Vagina (tissue), 2 donors: ENCODE results near the gene RPS6KA2. TPM values are rescaled to one million over a fixed set of nuclear protein-coding genes. Genes with fewer than 3 reads are reported as not detected.

Experiments
- DNase-seq, 2 donors: peaks; one replicate each; pipeline ENCODE4 v3.0.0-alpha.2; 2017; ENCODE audit errors: extremely low spot score in 2 of 2
- H3K27ac ChIP-seq: fragments of 200-600 bp; sonication (generic); one replicate; pipeline ENCODE4 v1.5.1; 2019
- H3K27me3 ChIP-seq: fragments of 200-600 bp; sonication (generic); one replicate; pipeline ENCODE4 v1.5.1; 2019
- H3K36me3 ChIP-seq, 2 donors: fragments of 200-600 bp; sonication (generic); one replicate each; pipeline ENCODE4 v1.5.1; 2017 to 2019
- H3K4me1 ChIP-seq: fragments of 200-600 bp; sonication (generic); one replicate; pipeline ENCODE4 v1.5.1; 2019
- H3K4me3 ChIP-seq, 2 donors: fragments of 200-600 bp; sonication (generic); 1 replicate in 1 of 2; 2 replicates in 1 of 2; pipeline ENCODE4 v1.5.1; 2016 to 2019
- H3K9me3 ChIP-seq: fragments of 200-600 bp; sonication (generic); one replicate; pipeline ENCODE4 v1.5.1; 2019
- POLR2A ChIP-seq, 2 donors: fragments of 450-650 bp; IDR thresholded peaks; one replicate each; pipeline ENCODE4 v1.6.1; 2017; ENCODE audit warnings: antibody characterized with exemption in 2 of 2, mild to moderate bottlenecking in 2 of 2, moderate library complexity in 2 of 2
- POLR2AphosphoS5 ChIP-seq, 2 donors: sonication (generic); formaldehyde crosslinking; IDR thresholded peaks; one replicate each; pipeline ENCODE4 v1.9.0; 2017; ENCODE audit warnings: antibody characterized with exemption in 2 of 2, mild to moderate bottlenecking in 2 of 2, low read depth in 1 of 2; ENCODE audit not compliant: insufficient read depth in 1 of 2
- intact Hi-C: fragments of 100-400 bp; cut with DNase I; formaldehyde crosslinking; loops from one replicate; pipeline ENCODE4 v1.15.1; 2023
- total RNA-seq: library from RNA; depleted of rRNA; stranded (reverse); fragments of >200 nt; gene quantifications from one replicate; pipeline ENCODE4 v1.2.3, GENCODE V29; 2016
- TF ChIP-seq, protein P1 (sequence below), 3 experiments: fragments of 450-650 bp in 2 of 3; fragments of 200-600 bp in 1 of 3; sonication (generic) in 1 of 3; IDR thresholded peaks; one replicate each; pipeline ENCODE4 v1.5.1; 2017 to 2019; ENCODE audit warnings: antibody characterized with exemption in 3 of 3, mild to moderate bottlenecking in 2 of 3, moderate library complexity in 2 of 3

Gene RPS6KA2
- total RNA-seq, 1 donor from 2014 or later = 65.1 TPM

DNA sequence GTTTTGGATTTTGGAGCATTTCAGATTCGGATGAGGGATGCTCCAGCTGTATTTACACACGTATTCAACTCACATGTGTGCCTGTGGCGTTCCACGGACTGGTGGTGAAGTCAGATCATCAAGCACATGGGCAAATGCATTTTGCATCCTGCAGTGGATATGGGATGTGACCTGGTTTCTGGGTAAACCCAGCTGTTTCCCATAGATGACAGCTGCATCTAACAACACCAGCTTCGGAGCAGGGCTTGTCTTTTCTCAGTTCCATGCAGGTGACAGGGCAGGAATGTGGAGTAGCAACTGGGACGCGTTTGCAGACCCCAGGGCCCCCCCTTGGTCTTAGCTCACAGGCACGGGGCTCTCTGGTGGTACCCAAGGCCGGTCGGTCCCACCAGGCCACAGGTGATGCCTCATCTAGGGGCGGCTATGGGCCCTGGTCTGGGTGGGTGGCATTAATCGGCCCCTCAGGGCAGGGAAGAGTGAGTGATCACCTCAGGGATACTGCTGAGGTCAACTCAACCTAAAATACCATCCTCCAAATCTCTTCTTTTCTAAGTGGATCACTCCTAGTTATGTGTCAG lies 123.8 kb downstream of the RPS6KA2 start:
- no peak for DNase-seq
- Histone ChIP-seq H3K4me1 (peaks cover 13% of the 10 kb centered on the region), H3K36me3 (peaks cover 0 to 30% of the 10 kb centered on the region in 2 donors), H3K4me3 (no peak overlapping the region), H3K27me3 (no peaks in the 10 kb centered on the region), H3K27ac (no peak overlapping the region), H3K9me3 (no peaks in the 10 kb centered on the region)
- TF ChIP-seq POLR2A (IDR thresholded peaks at IDR 0.05) = no peak
- intact Hi-C loops = no loop called here

DNA sequence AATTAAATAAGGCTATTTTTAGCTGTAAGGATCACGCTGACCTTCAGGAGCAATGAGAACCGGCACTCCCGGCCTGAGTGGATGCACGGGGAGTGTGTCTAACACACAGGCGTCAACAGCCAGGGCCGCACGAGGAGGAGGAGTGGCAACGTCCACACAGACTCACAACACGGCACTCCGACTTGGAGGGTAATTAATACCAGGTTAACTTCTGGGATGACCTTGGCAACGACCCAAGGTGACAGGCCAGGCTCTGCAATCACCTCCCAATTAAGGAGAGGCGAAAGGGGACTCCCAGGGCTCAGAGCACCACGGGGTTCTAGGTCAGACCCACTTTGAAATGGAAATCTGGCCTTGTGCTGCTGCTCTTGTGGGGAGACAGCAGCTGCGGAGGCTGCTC lies 124.6 kb downstream of the RPS6KA2 start:
- H3K4me1 ChIP-seq = peaks cover 13% of the 10 kb centered on the region
- intact Hi-C loops = no loop called here
- H3K36me3 ChIP-seq = peaks cover 0 to 24% of the 10 kb centered on the region in 2 donors
- no peaks in the 10 kb centered on the region for H3K27me3 ChIP-seq
- no peak overlapping the region for H3K4me3 ChIP-seq
- no peak overlapping the region for H3K27ac ChIP-seq
- TF ChIP-seq POLR2A (IDR thresholded peaks at IDR 0.05) (no peak), POLR2AphosphoS5 (IDR thresholded peaks at IDR 0.05; ENCODE audit: insufficient read depth in 1 of 2, low read depth in 1 of 2) (peak in 1 of 2 donors; percentile 31)
- DNase-seq = no peak
- H3K9me3 ChIP-seq = no peaks in the 10 kb centered on the region

DNA sequence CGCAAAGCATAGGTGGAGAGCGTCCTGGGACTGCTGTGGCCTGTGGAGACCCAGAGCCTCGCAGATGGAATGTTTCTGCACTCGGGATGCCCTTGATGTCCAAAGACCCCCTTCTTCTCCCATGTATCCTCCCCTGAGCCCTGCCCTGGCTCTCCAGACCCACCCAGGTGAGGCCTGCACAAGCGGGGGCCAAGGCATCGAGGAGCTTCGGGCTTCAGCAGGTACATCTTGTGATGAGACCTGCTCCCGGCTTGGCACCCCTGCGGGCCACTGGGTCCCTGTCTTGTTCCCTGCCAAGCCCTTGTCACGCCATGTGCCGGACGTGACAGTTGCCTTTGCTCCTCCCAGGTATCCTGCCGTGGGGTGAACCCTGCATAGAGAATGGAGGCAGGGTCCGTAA lies 125.8 kb downstream of the RPS6KA2 start:
- Histone ChIP-seq H3K4me1 (peaks cover 13% of the 10 kb centered on the region), H3K36me3 (peaks cover 0 to 24% of the 10 kb centered on the region in 2 donors), H3K27me3 (no peaks in the 10 kb centered on the region), H3K27ac (no peak overlapping the region), H3K4me3 (no peak overlapping the region), H3K9me3 (no peaks in the 10 kb centered on the region)
- DNase-seq = no peak
- TF ChIP-seq POLR2AphosphoS5 (IDR thresholded peaks at IDR 0.05; ENCODE audit: insufficient read depth in 1 of 2, low read depth in 1 of 2) (no peak), POLR2A (IDR thresholded peaks at IDR 0.05) (no peak)
- TF ChIP-seq, protein P1, sequence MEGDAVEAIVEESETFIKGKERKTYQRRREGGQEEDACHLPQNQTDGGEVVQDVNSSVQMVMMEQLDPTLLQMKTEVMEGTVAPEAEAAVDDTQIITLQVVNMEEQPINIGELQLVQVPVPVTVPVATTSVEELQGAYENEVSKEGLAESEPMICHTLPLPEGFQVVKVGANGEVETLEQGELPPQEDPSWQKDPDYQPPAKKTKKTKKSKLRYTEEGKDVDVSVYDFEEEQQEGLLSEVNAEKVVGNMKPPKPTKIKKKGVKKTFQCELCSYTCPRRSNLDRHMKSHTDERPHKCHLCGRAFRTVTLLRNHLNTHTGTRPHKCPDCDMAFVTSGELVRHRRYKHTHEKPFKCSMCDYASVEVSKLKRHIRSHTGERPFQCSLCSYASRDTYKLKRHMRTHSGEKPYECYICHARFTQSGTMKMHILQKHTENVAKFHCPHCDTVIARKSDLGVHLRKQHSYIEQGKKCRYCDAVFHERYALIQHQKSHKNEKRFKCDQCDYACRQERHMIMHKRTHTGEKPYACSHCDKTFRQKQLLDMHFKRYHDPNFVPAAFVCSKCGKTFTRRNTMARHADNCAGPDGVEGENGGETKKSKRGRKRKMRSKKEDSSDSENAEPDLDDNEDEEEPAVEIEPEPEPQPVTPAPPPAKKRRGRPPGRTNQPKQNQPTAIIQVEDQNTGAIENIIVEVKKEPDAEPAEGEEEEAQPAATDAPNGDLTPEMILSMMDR (IDR thresholded peaks at IDR 0.05) = no peak
- intact Hi-C loops = no loop called here

DNA sequence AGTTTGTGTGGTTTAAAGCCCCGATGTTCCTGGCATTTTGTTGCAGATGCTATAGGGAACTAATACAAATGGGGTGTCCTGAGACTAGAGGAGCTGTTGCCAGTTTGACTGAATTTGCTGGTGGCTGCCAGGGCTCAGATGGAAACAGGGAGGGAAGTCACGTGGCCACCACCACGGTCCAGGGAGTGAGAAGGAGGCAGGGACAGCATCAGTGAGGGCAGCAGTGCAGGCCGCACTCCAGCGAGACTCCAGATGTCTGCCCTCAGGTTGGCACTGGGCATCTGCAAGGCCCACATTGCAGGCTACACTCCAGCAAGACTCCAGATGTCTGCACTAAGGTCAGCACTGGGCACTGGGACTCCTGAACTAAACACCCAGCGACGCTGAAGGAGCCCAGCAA lies 126.8 kb downstream of the RPS6KA2 start:
- DNase-seq = no peak
- H3K4me3 ChIP-seq = no peak overlapping the region
- TF ChIP-seq POLR2A (IDR thresholded peaks at IDR 0.05) (no peak), POLR2AphosphoS5 (IDR thresholded peaks at IDR 0.05; ENCODE audit: insufficient read depth in 1 of 2, low read depth in 1 of 2) (no peak)
- TF ChIP-seq, protein P1 (IDR thresholded peaks at IDR 0.05) = no peak
- no peaks in the 10 kb centered on the region for H3K9me3 ChIP-seq
- H3K27ac ChIP-seq = no peak overlapping the region
- peaks cover 0 to 31% of the 10 kb centered on the region in 2 donors for H3K36me3 ChIP-seq
- intact Hi-C loops = no loop called here
- H3K27me3 ChIP-seq = no peaks in the 10 kb centered on the region
- peaks cover 13% of the 10 kb centered on the region for H3K4me1 ChIP-seq

DNA sequence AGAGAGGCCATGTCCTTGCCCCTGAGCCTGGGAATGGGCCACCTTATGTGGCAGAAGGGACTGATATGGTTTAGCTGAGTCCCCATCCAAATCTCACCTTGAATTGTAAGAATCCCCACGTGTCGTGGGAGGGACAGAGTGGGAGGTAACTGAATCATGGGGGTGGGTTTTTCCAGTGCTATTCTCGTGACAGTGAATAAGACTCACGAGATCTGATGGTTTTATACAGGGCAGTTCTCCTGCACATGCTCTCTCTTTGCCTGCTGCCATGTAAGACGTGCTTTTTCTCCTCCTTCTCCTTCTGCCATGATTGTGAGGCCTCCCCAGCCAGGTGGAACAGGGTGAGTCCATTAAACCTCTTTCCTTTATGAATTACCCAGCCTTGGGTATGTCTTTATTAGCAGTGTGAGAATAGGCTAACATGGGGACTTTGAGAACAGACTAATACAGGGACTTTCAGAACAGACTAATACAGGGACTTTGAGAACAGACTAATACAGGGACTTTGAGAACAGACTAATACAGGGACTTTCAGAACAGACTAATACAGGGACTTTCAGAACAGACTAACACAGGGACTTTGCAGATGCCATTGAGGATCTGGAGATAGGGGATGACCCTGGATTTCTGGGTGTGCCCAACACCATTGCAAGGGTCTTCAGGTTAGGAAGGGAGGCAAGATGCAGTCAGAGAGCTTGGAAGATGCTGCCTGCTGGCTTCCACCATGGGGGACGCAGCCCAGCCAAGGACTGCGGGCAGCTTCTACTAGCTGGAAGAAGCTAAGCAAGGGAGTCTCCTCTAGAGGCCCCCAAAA lies 127.5 kb downstream of the RPS6KA2 start:
- peaks cover 13% of the 10 kb centered on the region for H3K4me1 ChIP-seq
- no peak overlapping the region for H3K27ac ChIP-seq
- no peaks in the 10 kb centered on the region for H3K9me3 ChIP-seq
- H3K27me3 ChIP-seq = no peaks in the 10 kb centered on the region
- TF ChIP-seq, protein P1 (IDR thresholded peaks at IDR 0.05) = no peak
- no peak for TF ChIP-seq POLR2AphosphoS5 (IDR thresholded peaks at IDR 0.05; ENCODE audit: insufficient read depth in 1 of 2, low read depth in 1 of 2)
- no peak for TF ChIP-seq POLR2A (IDR thresholded peaks at IDR 0.05)
- no peak for DNase-seq
- intact Hi-C loops = no loop called here
- H3K4me3 ChIP-seq = no peak overlapping the region
- H3K36me3 ChIP-seq = peaks cover 0 to 30% of the 10 kb centered on the region in 2 donors
